ENCODE measurements around the gene TRRAP. TPM values are rescaled to one million over a fixed set of nuclear protein-coding genes. Genes with fewer than 3 reads are reported as not detected.

The TRRAP gene
- total and polyA plus RNA-seq, 2 of the 8 experiments (the other 6 are each of a cell fraction or from before 2014, with no cell fraction given): 21.7 to 48.6 TPM

- no peak overlapping the region for H2BK120ac ChIP-seq (replicated peaks; ENCODE audit: low read depth, low read length)
- H3K27ac ChIP-seq (ENCODE audit: low read depth, low read length): no peak overlapping the region
- no peak overlapping the region for H2BK15ac ChIP-seq (ENCODE audit: low read length)
- H4K91ac ChIP-seq (replicated peaks; ENCODE audit: insufficient read length, low read length): no peak overlapping the region
- no peak for DNase-seq (ENCODE audit: low read depth in 1 of 2, low spot score in 2 of 2)
- no peak overlapping the region for H2AK5ac ChIP-seq (ENCODE audit: low read depth, low read length)
- CTCF ChIA-PET (ENCODE audit: partially characterized antibody): interaction anchor here (1.5 kb wide), 1 partner anchor 14 kb away, joined by 4 read pairs; no protein-coding TSS in a partner anchor
- peaks cover 5% of the 10 kb centered on the region for H3K79me1 ChIP-seq (ENCODE audit: low read depth, low read length)
- H3K36me3 ChIP-seq (ENCODE audit: control insufficient read depth in 2 of 4, insufficient read depth in 4 of 4, low read length in 3 of 4): peaks cover 6 to 62% (median 38%) of the 10 kb centered on the region in 4 experiments
- peaks cover 9 to 28% of the 10 kb centered on the region in 2 experiments for H3K79me2 ChIP-seq (ENCODE audit: control insufficient read depth in 1 of 2, insufficient read depth in 2 of 2, low read length in 2 of 2)
- no peak overlapping the region for H3K18ac ChIP-seq (ENCODE audit: extremely low read depth, low read length)
- FAIRE-seq: no peak
- no peak overlapping the region for H3K14ac ChIP-seq (ENCODE audit: insufficient read length)
- H3K23ac ChIP-seq (ENCODE audit: insufficient read length): no peak overlapping the region
- no peak overlapping the region for H2BK20ac ChIP-seq (ENCODE audit: low read length)
- no peak overlapping the region for H4K8ac ChIP-seq (ENCODE audit: extremely low read depth, insufficient read depth, low read length)
- no peak overlapping the region for H3K9ac ChIP-seq (replicated peaks in 1 of 4; ENCODE audit: extremely low read depth in 1 of 4, low read depth in 3 of 4, low read length in 3 of 4)
- no peak overlapping the region for H2BK12ac ChIP-seq (ENCODE audit: low read depth, low read length)
- H4K20me1 ChIP-seq (replicated peaks in 1 of 2; ENCODE audit: control insufficient read depth in 1 of 2, insufficient read depth in 2 of 2, low read length in 2 of 2): peaks cover 6 to 11% of the 10 kb centered on the region in 2 experiments
- WGBS, 2 experiments (ENCODE audit: extremely low coverage in 1 of 2, insufficient coverage in 1 of 2, insufficient read length in 1 of 2, insufficient replicate concordance in 2 of 2, low coverage in 1 of 2, low lambda C conversion rate in 2 of 2, missing lambda C conversion rate in 1 of 2): 79% methylated on average over 4 of the region's 4 CpGs; no CpG with 5 or more reads in 1 of the 2 experiments
- POLR2A ChIA-PET (ENCODE audit: partially characterized antibody): no interaction called here
- no peak overlapping the region for H4K5ac ChIP-seq (ENCODE audit: insufficient read length, low read depth, low read length)
- no peak overlapping the region for H2AFZ ChIP-seq (ENCODE audit: low read length)
- no peak overlapping the region for H3K56ac ChIP-seq (replicated peaks; ENCODE audit: insufficient read length, low read depth, low read length)
- H2BK5ac ChIP-seq (ENCODE audit: low read depth, low read length): no peak overlapping the region
- peaks cover 3% of the 10 kb centered on the region; the same call in 1 of the 2 replicates for H3K23me2 ChIP-seq (ENCODE audit: low read depth, low read length)
- H3K4me2 ChIP-seq (ENCODE audit: insufficient read depth in 1 of 2, low read depth in 2 of 2, low read length in 2 of 2): no peak overlapping the region
- H3K27me3 ChIP-seq (replicated peaks in 1 of 4; ENCODE audit: control insufficient read depth in 3 of 4, extremely low read depth in 1 of 4, insufficient read depth in 3 of 4, low read length in 3 of 4): no peaks in the 10 kb centered on the region
- no peak overlapping the region for H3K4ac ChIP-seq (replicated peaks; ENCODE audit: insufficient read length, low read depth, low read length)
- H3K9me3 ChIP-seq (ENCODE audit: insufficient read depth in 2 of 2, low read depth in 1 of 2, low read length in 1 of 2): no peaks in the 10 kb centered on the region
- no peak overlapping the region for H3K4me3 ChIP-seq (ENCODE audit: extremely low read depth in 1 of 4, insufficient read depth in 2 of 4, low read depth in 3 of 4, low read length in 4 of 4)
- H3K4me1 ChIP-seq (replicated peaks in 1 of 4; ENCODE audit: control insufficient read depth in 3 of 4, insufficient read depth in 4 of 4, low read length in 3 of 4): peaks cover 0 to 6% (median 2%) of the 10 kb centered on the region in 4 experiments; a peak in 5 of 7 replicates
Measured at GRCh38 chr7:98884416-98884815, 6.1 kb downstream of the TRRAP start.

All from H1 (cell line).